Measurements from ENCODE around the gene PCNP. TPM values are rescaled to one million over a fixed set of nuclear protein-coding genes. Genes with fewer than 3 reads are reported as not detected.
A peak's percentile ranks its signal among the peaks of the same experiment; 100 is the strongest.

The PCNP gene
- total and polyA plus RNA-seq, 9 of the 15 experiments (the other 6 are each of a cell fraction or from before 2014, with no cell fraction given): 54.3 to 170 (median 150) TPM

DNA sequence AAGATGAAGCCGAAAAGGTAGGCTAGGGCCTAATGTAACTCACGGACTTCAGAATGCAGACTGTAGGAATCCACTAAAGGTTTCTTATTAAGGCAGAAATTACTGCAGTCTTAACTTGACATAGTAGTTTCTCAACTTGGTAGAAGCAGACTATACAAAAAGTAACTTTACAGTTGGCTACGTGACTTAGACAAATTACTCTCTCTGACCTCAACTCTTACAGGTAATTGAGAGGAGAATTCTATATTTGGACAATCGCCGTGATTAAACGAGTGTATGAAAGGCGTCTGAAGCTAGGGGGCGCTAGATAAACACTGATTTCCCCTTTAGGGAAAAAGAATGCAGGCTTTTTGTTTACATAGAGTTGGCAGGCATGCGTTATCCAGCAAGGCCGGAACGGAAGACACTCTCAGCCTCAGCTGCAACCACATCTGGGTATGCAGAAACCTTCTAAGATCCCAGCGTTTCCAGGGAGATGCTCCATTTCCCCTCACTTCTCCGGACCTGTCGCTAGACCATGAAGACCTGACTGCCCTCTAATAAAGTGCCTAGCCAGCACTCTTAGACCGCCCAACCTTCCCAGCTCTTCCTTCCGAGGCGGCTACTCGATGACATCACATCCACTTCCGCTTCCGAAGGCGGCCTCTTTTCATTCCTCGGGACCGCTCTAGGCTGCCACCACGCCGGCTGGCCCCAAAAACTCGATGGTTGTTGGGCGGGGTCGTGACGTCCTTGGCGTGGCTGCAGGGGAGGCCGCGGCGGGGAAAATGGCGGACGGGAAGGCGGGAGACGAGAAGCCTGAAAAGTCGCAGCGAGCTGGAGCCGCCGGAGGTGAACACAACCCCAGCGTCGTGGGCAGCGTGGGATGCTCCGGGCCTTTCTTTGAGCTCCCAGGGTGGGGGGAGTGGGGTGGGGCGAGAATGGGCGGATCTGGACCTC lies at the start of gene PCNP (continued):
- TF ChIP-seq, protein P1, sequence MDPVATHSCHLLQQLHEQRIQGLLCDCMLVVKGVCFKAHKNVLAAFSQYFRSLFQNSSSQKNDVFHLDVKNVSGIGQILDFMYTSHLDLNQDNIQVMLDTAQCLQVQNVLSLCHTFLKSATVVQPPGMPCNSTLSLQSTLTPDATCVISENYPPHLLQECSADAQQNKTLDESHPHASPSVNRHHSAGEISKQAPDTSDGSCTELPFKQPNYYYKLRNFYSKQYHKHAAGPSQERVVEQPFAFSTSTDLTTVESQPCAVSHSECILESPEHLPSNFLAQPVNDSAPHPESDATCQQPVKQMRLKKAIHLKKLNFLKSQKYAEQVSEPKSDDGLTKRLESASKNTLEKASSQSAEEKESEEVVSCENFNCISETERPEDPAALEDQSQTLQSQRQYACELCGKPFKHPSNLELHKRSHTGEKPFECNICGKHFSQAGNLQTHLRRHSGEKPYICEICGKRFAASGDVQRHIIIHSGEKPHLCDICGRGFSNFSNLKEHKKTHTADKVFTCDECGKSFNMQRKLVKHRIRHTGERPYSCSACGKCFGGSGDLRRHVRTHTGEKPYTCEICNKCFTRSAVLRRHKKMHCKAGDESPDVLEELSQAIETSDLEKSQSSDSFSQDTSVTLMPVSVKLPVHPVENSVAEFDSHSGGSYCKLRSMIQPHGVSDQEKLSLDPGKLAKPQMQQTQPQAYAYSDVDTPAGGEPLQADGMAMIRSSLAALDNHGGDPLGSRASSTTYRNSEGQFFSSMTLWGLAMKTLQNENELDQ (CRISPR knock-in tag; IDR thresholded peaks at IDR 0.05; ENCODE audit: borderline replicate concordance): no peak
- TF ChIP-seq MAZ (CRISPR knock-in tag; conservative IDR thresholded peaks at IDR 0.05 in 1 of 2, IDR thresholded peaks at IDR 0.05 in 1 of 2) (peak in 1 of 2 experiments; percentile 35; a peak in 3 of 4 replicates), CEBPG (CRISPR knock-in tag; IDR thresholded peaks at IDR 0.05) (0 out of 2 replicates have a peak, but pooled peaks have one; percentile 21), CEBPG (tag; conservative IDR thresholded peaks at IDR 0.05 in 1 of 2, IDR thresholded peaks at IDR 0.05 in 1 of 2) (no peak), TAF1 (IDR thresholded peaks at IDR 0.05; ENCODE audit: control insufficient read depth, extremely low read depth, insufficient read depth, low read length, severe bottlenecking) (peak; percentile 93), RFX1 (IDR thresholded peaks at IDR 0.05) (no peak; the same call in 1 of the 2 replicates), PPARD (CRISPR knock-in tag; IDR thresholded peaks at IDR 0.05) (no peak), CGGBP1 (CRISPR knock-in tag; IDR thresholded peaks at IDR 0.05) (no peak), ETV1 (tag; conservative IDR thresholded peaks at IDR 0.05; ENCODE audit: low read depth) (peak; percentile 67), SPI1 (IDR thresholded peaks at IDR 0.05; ENCODE audit: borderline replicate concordance, low read depth, low read length) (peak; percentile 93), NEUROD1 (IDR thresholded peaks at IDR 0.05; ENCODE audit: borderline replicate concordance, low read depth, low read length, partially characterized antibody) (no peak), FOSL1 (tag; conservative IDR thresholded peaks at IDR 0.05) (peak; percentile 47), ZNF592 (IDR thresholded peaks at IDR 0.05) (peak; percentile 26; the same call in 1 of the 2 replicates), NKRF (IDR thresholded peaks at IDR 0.05; ENCODE audit: borderline replicate concordance) (peak; percentile 97), MEIS2 (IDR thresholded peaks at IDR 0.05; ENCODE audit: partially characterized antibody) (peak; percentile 62), ELF1 (tag; IDR thresholded peaks at IDR 0.05) (peak; percentile 89)

All from K562 (cell line).